IgD-negative memory B cell (primary cell): ENCODE data around the gene ARMH4. TPM values are rescaled to one million over a fixed set of nuclear protein-coding genes. Genes with fewer than 3 reads are reported as not detected.

ENCODE experiments used
- H3K27ac Mint-ChIP-seq, 3 donors: one replicate each; pipeline ENCODE4 v1.8.0; 2020 to 2022; ENCODE audit warnings: mild to moderate bottlenecking in 3 of 3, mixed read lengths in 3 of 3, moderate library complexity in 1 of 3
- H3K27me3 Mint-ChIP-seq: one replicate; pipeline ENCODE4 v1.8.0; 2021; ENCODE audit warnings: mixed read lengths
- H3K36me3 Mint-ChIP-seq: one replicate; pipeline ENCODE4 v1.8.0; 2020; ENCODE audit warnings: mild to moderate bottlenecking, mixed read lengths
- H3K4me1 Mint-ChIP-seq, 3 donors: one replicate each; pipeline ENCODE4 v1.8.0; 2020 to 2022; ENCODE audit warnings: mixed read lengths in 3 of 3, mild to moderate bottlenecking in 1 of 3
- H3K4me3 Mint-ChIP-seq, 4 donors: one replicate each; pipeline ENCODE4 v1.8.0; 2020 to 2022; ENCODE audit warnings: mild to moderate bottlenecking in 4 of 4, mixed read lengths in 4 of 4, moderate library complexity in 3 of 4
- H3K9me3 Mint-ChIP-seq, 3 donors: one replicate each; pipeline ENCODE4 v1.8.0; 2020 to 2021; ENCODE audit warnings: mixed read lengths in 3 of 3, mild to moderate bottlenecking in 1 of 3
- polyA plus RNA-seq: library from polyadenylated mRNA; unstranded; fragments of 300-500 nt; fragmentation: Illumina TruSeq; gene quantifications from one replicate; pipeline ENCODE4 v1.2.3, GENCODE V29; 2021

Gene ARMH4
- polyA plus RNA-seq, 1 donor from 2014 or later: 0.50 TPM

DNA sequence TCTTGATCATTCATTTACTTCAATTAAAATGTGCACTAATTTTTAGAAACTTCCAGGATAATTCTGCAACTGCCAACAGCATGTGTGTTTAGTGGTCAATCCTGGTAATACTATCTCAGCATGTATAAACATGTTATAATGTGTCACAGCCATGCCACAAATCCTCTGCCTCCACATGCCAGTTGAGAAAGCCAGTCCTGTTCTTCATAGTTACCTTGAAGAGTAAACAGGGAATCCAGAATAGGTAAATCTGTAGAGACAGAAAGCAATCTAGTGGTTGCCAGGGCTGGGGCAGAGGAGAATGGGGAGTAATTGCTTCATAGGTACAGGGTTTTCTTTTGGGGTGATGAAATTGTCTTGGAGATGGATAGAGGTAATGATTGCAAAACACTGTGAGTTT is 85.9 kb downstream of the ARMH4 start:
- no peaks in the 10 kb centered on the region for H3K36me3 Mint-ChIP-seq
- H3K4me1 Mint-ChIP-seq: peaks cover 0 to under 1% (median 0%) of the 10 kb centered on the region in 3 donors
- no peak overlapping the region for H3K4me3 Mint-ChIP-seq
- no peaks in the 10 kb centered on the region for H3K9me3 Mint-ChIP-seq
- H3K27me3 Mint-ChIP-seq: peaks cover 6% of the 10 kb centered on the region
- H3K27ac Mint-ChIP-seq: no peak overlapping the region

DNA sequence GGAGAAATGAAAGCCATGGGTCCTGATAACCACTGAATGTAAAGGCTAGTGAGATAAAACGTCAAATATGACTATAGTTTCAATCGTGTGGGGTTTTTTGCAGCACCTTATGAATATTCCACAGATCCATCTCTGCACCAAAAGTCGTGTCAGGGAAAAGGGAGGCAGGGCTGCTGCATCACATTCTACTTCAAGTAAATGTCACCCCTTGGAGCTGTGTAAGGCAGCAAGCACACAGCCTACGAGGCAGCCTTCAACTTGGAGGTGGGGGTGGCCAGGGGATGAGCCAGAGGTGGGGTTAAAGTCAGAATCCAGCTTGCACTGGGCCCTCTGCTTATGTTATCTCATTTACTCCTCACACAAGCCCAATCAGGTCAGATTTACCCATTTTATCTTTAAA is 90.4 kb downstream of the ARMH4 start:
- Mint-ChIP-seq H3K27me3 (peaks cover 4% of the 10 kb centered on the region), H3K27ac (no peak overlapping the region), H3K4me3 (no peak overlapping the region), H3K9me3 (peaks cover 0 to 2% (median 0%) of the 10 kb centered on the region in 3 donors), H3K4me1 (peaks cover 0 to 2% (median 0%) of the 10 kb centered on the region in 3 donors), H3K36me3 (no peaks in the 10 kb centered on the region)

DNA sequence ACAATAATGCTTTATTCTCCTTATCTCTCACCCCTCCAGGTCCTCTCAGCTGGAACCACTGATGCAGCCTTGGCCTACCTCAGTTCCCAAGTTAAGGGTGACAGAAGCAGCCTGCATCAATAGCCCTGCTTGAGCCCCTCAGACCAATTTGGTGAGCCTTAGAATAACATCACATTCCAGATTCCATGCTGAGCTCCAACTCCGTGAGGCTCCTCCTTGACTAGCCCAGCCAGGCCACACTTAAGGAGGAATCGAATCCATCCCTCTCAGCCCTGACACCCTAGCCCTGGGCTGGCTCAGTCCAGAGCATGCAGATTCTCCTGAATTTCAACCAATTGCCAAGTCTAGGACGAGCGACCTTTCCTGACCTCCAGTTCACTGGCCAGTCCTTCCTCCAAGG is 91.1 kb downstream of the ARMH4 start:
- Mint-ChIP-seq H3K27ac (no peak overlapping the region), H3K9me3 (peaks cover 0 to 2% (median 0%) of the 10 kb centered on the region in 3 donors), H3K4me3 (no peak overlapping the region), H3K36me3 (no peaks in the 10 kb centered on the region), H3K27me3 (peaks cover 4% of the 10 kb centered on the region), H3K4me1 (peaks cover 0 to 2% (median 0%) of the 10 kb centered on the region in 3 donors)

DNA sequence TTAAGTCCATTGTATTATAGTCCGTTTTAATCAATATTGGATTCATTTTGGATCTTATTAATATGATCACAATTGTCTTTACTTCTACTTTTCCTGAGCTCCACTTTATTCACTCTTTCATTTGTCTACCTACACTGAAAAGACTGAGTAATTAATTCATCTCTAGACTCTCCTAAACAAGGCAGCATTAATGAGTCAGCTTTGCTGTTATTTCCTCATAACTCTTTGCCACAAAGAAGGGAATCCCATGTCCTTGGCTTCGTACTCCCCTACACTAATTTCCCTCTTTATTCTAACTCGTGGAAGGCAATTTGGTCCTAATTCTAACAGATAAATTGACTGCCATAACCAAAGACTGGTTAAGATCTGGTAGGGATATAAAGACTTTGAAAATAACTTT is 91.9 kb downstream of the ARMH4 start:
- Mint-ChIP-seq H3K36me3 (no peaks in the 10 kb centered on the region), H3K27ac (no peak overlapping the region), H3K4me3 (no peak overlapping the region), H3K4me1 (peaks cover 0 to 2% (median 0%) of the 10 kb centered on the region in 3 donors), H3K27me3 (peaks cover 4% of the 10 kb centered on the region), H3K9me3 (peaks cover 0 to 2% (median 0%) of the 10 kb centered on the region in 3 donors)

DNA sequence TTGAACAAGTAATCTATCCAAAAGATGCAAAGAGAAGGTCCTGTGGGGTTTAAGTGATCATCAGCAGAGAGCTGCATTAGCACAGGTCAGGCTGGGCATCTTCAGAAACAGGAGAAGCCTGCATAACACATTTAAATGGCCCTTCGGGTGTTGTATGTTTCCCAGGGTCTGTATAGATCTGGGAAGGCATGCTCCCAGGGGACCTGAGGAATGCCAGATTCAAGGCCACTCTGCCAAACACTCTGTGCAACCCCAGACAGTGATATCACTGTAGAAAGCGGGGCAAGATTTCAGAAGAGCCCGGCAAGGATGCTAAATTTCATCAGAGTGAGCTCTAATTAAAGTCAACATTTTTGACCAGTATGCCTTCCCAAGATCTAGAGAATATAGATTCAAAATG is 92.9 kb downstream of the ARMH4 start:
- no peak overlapping the region for H3K4me3 Mint-ChIP-seq
- H3K36me3 Mint-ChIP-seq: no peaks in the 10 kb centered on the region
- no peak overlapping the region for H3K27ac Mint-ChIP-seq
- H3K4me1 Mint-ChIP-seq: peaks cover 0 to 2% (median 0%) of the 10 kb centered on the region in 3 donors
- H3K27me3 Mint-ChIP-seq: peaks cover 4% of the 10 kb centered on the region
- peaks cover 0 to 2% (median 0%) of the 10 kb centered on the region in 3 donors for H3K9me3 Mint-ChIP-seq

DNA sequence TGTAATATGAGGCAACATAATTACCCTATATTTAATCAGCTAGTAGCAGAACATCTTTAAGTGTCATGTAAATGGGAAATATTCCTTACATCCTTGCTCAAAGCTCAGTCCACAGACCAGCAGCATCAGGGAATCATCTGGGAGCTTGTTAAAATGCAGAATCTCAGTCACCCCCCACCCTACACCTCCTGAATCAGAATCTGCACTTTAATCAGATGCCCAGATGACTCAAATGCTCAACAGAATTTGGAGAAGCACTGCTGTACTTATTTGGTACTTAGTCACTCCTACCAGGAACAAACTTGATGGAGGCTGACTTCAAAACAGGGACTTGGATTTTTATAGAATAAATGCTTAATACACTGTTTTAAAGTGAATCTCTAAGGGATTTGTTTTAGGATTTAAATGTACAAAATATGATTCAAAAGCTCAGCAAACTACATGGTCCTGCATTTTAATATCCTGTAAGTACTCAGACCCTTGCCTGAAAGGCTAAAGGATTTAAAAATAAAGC is 96.5 kb downstream of the ARMH4 start:
- Mint-ChIP-seq H3K36me3 (no peaks in the 10 kb centered on the region), H3K27me3 (peaks cover 6% of the 10 kb centered on the region), H3K27ac (no peak overlapping the region), H3K4me3 (no peak overlapping the region), H3K9me3 (peaks cover 0 to 2% (median 1%) of the 10 kb centered on the region in 3 donors), H3K4me1 (no peaks in the 10 kb centered on the region)

DNA sequence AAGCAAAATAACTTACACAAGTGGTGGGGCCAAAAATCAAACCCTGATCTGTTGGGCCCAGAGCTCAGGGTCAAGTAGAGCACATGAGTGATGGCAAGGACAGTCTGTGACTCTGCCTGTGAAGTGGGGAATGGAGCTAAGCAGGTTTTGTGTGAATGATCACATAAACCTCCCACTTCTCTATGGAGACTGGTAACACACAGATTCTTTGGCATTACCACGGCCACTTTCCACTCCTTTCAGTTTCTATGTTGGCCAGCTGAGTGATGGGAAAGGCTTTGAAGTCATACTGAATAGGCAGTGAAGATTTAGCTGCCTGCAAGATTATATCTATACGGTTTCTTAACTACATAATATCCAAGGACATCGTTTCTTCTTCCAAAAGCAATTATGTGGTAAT is 97.9 kb downstream of the ARMH4 start:
- Mint-ChIP-seq H3K9me3 (peaks cover 0 to 2% (median 1%) of the 10 kb centered on the region in 3 donors), H3K4me3 (no peak overlapping the region), H3K4me1 (no peaks in the 10 kb centered on the region), H3K36me3 (no peaks in the 10 kb centered on the region), H3K27me3 (peaks cover 6% of the 10 kb centered on the region), H3K27ac (no peak overlapping the region)

DNA sequence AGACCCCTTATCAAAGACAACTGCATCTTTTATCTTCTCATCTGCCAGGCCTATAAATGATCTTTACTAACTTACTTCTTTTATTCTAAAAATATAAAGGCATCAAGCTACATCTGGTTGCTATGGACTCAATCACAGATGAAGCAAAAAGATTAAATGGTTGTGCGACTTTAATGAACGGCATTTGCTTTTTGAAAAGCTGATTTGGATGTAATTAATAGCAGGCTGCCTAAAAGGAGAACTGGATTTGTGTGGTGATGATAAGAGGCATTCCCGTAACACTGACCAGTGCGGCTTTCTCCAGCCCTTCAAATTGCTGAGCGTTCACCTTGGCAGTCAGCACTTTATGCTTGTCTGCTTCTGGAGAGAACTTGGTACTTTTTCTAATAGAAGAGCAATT is 103.8 kb downstream of the ARMH4 start:
- H3K27me3 Mint-ChIP-seq: peaks cover 5% of the 10 kb centered on the region
- no peak overlapping the region for H3K4me3 Mint-ChIP-seq
- no peak overlapping the region for H3K27ac Mint-ChIP-seq
- no peaks in the 10 kb centered on the region for H3K4me1 Mint-ChIP-seq
- H3K9me3 Mint-ChIP-seq: peaks cover 2 to 4% (median 4%) of the 10 kb centered on the region in 3 donors
- H3K36me3 Mint-ChIP-seq: no peaks in the 10 kb centered on the region

- H3K4me3 Mint-ChIP-seq: no peak overlapping the region
Observed at GRCh38 chr14:58027904-58028303, 124.1 kb downstream of the ARMH4 start.

GRCh38 chr14:58026967-58027366 is 125.0 kb downstream of the ARMH4 start:
- Mint-ChIP-seq H3K27me3 (peaks cover 2% of the 10 kb centered on the region), H3K27ac (no peak overlapping the region), H3K36me3 (no peaks in the 10 kb centered on the region)

More at GRCh38 chr14:58027904-58028303, 124.1 kb downstream of the ARMH4 start:
- Mint-ChIP-seq H3K4me1 (no peaks in the 10 kb centered on the region), H3K9me3 (peaks cover 0 to 2% (median 0%) of the 10 kb centered on the region in 3 donors), H3K27me3 (peaks cover 2% of the 10 kb centered on the region), H3K36me3 (no peaks in the 10 kb centered on the region), H3K27ac (no peak overlapping the region)

DNA sequence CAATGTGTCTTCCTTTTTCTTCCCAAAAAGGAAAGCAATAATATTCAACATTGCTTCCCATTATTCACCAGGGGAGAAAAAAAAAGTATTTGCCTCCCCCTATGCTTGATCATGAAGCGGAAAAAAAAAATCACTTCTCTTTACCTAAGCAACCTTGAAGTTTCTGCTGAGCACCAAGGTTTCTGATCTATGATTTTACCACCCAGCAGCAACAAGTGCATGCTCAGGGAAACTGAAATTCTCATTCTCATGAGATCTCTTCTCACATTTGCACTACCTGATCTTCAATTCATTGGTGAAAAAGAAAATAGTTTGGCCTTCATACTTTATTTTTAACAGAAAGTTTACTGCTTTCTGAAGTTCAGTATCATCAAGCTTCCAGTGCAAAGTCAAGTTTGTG is 125.8 kb downstream of the ARMH4 start:
- Mint-ChIP-seq H3K4me3 (no peak overlapping the region), H3K4me1 (no peaks in the 10 kb centered on the region), H3K27ac (no peak overlapping the region), H3K36me3 (no peaks in the 10 kb centered on the region), H3K27me3 (peaks cover 2% of the 10 kb centered on the region), H3K9me3 (no peaks in the 10 kb centered on the region)

More at GRCh38 chr14:58026967-58027366, 125.0 kb downstream of the ARMH4 start:
- Mint-ChIP-seq H3K4me3 (no peak overlapping the region), H3K9me3 (peaks cover 0 to 2% (median 0%) of the 10 kb centered on the region in 3 donors), H3K4me1 (no peaks in the 10 kb centered on the region)

DNA sequence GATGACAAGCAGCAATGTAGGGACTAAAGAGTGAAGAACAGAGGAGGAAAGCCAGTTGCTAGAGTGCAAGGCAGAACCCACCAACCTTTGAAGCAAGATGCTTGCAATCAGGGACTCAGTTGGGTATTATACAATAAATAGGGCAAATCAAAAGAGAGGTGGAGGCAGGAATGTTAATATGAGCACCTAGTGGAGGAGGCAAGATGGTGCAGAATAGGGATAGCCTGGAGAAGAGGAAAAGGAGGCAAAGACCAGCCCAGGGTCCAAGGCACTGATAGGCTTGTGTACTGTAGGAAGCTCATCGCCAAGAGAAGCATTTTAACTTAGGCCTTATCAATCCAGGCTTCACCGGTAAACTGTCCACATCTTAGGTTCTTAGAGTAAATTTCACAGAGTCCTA is 137.2 kb downstream of the ARMH4 start:
- no peak overlapping the region for H3K27ac Mint-ChIP-seq
- no peaks in the 10 kb centered on the region for H3K27me3 Mint-ChIP-seq
- H3K4me1 Mint-ChIP-seq: no peaks in the 10 kb centered on the region
- H3K9me3 Mint-ChIP-seq: peaks cover 0 to 4% (median 2%) of the 10 kb centered on the region in 3 donors
- H3K36me3 Mint-ChIP-seq: no peaks in the 10 kb centered on the region
- no peak overlapping the region for H3K4me3 Mint-ChIP-seq

GRCh38 chr14:58002618-58003017 is 149.4 kb downstream of the ARMH4 start:
- Mint-ChIP-seq H3K27ac (no peak overlapping the region), H3K36me3 (no peaks in the 10 kb centered on the region), H3K4me1 (no peaks in the 10 kb centered on the region), H3K9me3 (no peaks in the 10 kb centered on the region), H3K4me3 (no peak overlapping the region), H3K27me3 (peaks cover 11% of the 10 kb centered on the region)

GRCh38 chr14:57999979-58000378 is 152.0 kb downstream of the ARMH4 start:
- Mint-ChIP-seq H3K9me3 (no peaks in the 10 kb centered on the region), H3K36me3 (no peaks in the 10 kb centered on the region), H3K4me3 (no peak overlapping the region), H3K27ac (no peak overlapping the region), H3K4me1 (no peaks in the 10 kb centered on the region), H3K27me3 (peaks cover 8% of the 10 kb centered on the region)

DNA sequence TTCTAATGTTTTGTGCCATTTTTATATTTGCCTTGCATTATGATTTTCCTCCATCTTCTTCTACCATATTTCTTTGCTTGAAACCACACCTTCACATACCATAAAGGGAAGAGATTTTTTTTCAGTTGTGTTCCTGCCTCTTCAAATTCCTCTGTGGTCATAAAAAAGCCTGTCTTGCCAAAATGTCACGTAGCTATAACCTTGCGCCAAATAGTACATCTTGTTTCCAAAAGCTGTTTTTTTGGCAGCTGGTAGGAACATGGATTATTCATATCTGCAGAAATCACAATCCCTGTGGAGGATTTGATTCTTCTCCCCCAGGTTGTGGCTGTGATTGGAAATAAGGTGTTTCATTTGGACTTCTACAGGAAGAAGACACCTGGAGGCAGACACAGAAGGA is 152.5 kb downstream of the ARMH4 start:
- no peaks in the 10 kb centered on the region for H3K9me3 Mint-ChIP-seq
- no peaks in the 10 kb centered on the region for H3K36me3 Mint-ChIP-seq
- H3K4me1 Mint-ChIP-seq: no peaks in the 10 kb centered on the region
- H3K27me3 Mint-ChIP-seq: peaks cover 8% of the 10 kb centered on the region
- H3K27ac Mint-ChIP-seq: no peak overlapping the region
- no peak overlapping the region for H3K4me3 Mint-ChIP-seq

DNA sequence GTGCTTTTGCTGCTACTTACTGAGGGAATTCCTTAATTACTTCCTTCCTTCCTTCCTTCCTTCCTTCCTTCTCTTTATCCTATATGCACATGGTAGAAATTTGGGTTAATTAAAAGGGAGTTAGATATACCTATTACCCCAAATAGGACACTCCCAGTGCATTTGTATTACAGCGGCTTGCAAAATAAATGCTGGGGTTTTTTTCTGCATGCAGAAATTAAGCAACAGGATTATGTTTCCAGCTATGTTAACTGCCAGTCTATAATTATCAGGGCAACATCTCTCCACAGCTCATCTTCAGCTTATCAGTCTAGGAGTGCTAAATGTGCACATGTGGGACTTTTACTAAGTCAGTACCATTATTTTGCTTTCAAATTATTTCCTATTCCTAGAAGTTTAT is 153.2 kb downstream of the ARMH4 start:
- no peaks in the 10 kb centered on the region for H3K36me3 Mint-ChIP-seq
- peaks cover 7% of the 10 kb centered on the region for H3K27me3 Mint-ChIP-seq
- H3K4me3 Mint-ChIP-seq: no peak overlapping the region
- H3K9me3 Mint-ChIP-seq: no peaks in the 10 kb centered on the region
- H3K27ac Mint-ChIP-seq: no peak overlapping the region
- H3K4me1 Mint-ChIP-seq: no peaks in the 10 kb centered on the region
